ENCODE measurements around the gene CNN2. TPM values are rescaled to one million over a fixed set of nuclear protein-coding genes. Genes with fewer than 3 reads are reported as not detected.

CNN2 gene
- total RNA-seq, 1 donor from 2014 or later: 23.2 TPM

GRCh38 chr19:1076951-1077350 lies 50.5 kb downstream of the CNN2 start:
- ATAC-seq (peak; percentile 45), DNase-seq (ENCODE audit: low spot score) (no peak)

GRCh38 chr19:1079566-1080111 lies 53.2 kb downstream of the CNN2 start:
- ATAC-seq: no peak
- DNase-seq (ENCODE audit: low spot score): no peak

- no peak for DNase-seq (ENCODE audit: low spot score)
- ATAC-seq: no peak
Measured at GRCh38 chr19:1080360-1081161, 54.2 kb downstream of the CNN2 start.

GRCh38 chr19:1081301-1082164 lies 55.1 kb downstream of the CNN2 start:
- DNase-seq (ENCODE audit: low spot score) (no peak), ATAC-seq (peak; percentile 33)

GRCh38 chr19:1082165-1082927 lies 55.9 kb downstream of the CNN2 start:
- DNase-seq (ENCODE audit: low spot score) (peak; percentile 84), ATAC-seq (peak; percentile 75)

DNA sequence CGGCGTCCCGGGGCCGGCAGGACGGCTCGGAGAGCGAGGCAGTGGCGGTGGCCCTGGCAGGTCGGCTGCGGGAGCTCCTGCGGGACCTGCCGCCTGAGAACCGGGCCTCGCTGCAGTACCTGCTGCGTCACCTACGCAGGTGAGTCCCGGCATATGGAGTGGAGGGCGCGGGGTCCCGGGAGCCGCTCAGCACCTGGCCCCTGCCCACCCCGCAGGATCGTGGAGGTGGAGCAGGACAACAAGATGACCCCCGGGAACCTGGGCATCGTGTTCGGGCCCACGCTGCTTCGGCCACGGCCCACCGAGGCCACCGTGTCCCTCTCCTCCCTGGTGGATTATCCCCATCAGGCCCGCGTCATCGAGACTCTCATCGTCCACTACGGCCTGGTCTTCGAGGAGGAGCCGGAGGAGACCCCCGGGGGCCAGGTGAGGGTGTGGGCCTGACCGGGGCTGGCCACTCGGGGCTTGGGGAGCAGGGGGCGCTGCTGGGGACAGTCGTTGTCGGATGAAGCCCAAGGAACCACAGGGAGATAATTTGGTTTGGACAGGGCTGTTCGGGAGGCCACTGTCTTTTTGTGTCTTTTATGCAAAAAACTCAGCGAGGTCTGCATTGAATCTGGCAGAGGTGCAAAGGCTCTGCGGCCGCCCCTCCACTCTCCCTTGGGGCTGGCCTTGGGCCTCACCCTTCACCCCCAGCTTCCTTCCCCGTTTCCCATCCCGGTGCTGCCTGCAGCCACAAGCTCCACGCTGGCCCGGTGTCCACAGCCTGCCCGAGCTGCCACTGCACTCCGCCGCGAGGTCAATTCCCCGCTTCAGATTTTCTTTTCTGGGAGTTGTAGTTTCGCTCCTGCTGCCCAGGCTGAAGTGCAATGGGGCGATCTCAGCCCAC lies 56.8 kb downstream of the CNN2 start:
- DNase-seq (ENCODE audit: low spot score) (no peak), ATAC-seq (no peak)

DNA sequence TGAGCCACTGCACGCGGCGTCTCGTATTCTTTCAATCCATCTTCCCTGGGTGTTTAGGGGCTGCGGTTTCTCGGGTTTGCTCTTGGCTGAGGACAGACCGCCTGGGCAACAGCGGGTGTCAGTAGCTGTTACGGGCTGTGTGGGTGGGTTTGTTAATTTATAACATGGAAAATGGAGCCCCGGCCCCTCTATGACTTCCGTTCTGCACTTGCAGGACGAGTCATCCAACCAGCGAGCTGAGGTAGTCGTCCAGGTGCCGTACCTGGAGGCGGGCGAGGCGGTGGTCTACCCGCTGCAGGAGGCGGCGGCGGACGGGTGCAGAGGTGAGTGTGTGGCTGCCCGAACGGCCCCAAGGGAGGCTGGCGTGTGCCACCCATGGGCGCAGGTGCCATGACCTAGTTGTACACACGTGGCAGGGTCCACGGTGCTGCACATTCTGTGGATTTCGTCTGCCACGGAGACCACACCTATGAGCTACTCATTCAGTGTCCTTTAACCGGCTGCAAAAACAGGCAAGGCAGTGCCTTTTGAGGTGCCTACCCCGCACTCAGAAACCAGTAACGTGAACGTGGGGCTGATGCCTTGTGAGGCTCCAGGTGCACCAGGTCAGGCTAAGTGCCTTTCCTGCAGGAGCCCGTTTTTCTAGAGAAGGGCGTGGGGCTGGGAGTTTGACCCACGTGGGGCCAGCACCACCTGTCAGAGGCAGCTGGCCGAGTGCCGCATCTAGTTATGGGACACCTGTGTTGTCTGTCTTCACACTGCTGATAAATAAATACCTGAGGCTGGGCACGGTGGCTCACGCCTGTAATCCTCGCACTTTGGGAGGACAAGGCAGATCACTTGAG lies 57.8 kb downstream of the CNN2 start:
- DNase-seq (ENCODE audit: low spot score): no peak
- ATAC-seq: no peak

- DNase-seq (ENCODE audit: low spot score): no peak
- ATAC-seq: no peak
Measured at GRCh38 chr19:1085053-1085658, 58.7 kb downstream of the CNN2 start.

GRCh38 chr19:1085676-1086442 lies 59.5 kb downstream of the CNN2 start:
- DNase-seq (ENCODE audit: low spot score): no peak
- ATAC-seq: no peak

GRCh38 chr19:1086613-1087012 lies 60.2 kb downstream of the CNN2 start:
- DNase-seq (ENCODE audit: low spot score) (no peak), ATAC-seq (no peak)

DNA sequence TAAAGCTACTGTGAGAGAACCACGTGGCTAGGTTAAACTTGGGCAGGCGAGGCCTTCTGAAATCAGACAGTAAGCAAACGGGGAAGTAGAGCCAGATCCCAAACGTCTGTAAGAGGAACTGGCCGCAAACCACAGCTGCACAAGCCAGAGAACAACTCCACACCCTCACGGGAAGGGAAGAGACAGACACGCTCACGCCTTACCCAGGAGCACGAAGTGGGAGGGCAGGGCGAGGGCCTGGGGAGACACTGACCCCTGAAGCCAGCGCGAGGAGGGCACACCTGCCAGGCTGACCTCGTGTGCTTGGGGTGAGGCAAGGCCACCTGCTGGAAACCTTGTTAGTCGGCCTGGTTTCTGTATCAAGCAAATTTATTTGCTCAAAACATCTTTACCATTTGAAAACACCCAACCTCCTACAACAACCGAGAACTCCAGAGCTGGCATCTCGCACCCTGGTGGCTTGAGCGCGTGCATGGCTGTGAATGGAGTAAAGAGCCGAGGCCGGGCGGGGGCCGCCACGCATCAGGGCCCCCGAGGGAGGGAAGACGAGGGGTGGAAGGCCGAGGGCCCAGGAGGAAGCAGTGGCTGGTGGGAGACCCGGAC lies 61.5 kb downstream of the CNN2 start:
- DNase-seq (ENCODE audit: low spot score): no peak
- ATAC-seq: peak; percentile 7

DNA sequence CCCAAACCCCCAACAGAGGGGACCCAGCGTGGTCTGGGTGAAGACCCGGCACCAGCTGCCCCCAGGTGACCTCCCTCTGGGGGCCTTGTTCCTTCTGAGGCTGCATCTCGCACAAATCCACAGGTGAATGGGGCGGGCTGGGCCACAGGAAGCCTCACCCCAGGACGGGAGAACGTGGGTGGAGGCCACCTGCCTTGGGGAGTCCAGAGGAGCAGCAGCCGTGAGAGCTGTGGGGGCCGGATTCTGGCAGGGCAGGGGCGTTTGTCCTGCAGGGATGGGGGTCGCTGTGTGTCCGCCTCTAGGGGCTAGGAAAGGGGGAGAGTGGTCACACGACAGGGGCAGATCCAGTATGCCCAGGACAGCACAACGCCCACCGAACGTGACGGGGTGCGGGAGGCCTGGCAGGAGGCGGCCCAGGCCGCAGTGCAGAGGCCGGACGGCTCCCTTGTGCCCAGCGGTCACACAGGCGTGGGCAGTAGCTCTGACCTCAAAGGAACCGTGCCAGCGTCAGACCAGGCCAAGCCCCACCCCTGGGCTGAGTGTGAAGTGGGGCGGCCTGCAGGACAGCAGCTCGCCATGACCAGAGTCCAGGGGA lies 62.1 kb downstream of the CNN2 start:
- ATAC-seq (peak; percentile 41), DNase-seq (ENCODE audit: low spot score) (no peak)

Other genes with a start within 250 kb of the CNN2 start
- 115 TPM for gene PTBP1, start 229.2 kb upstream of the CNN2 start, total RNA-seq
- not detected for gene PLPPR3, start 204.7 kb upstream of the CNN2 start, total RNA-seq
- 0.60 TPM for gene AZU1, start 198.8 kb upstream of the CNN2 start, total RNA-seq
- gene PRTN3, start 185.6 kb upstream of the CNN2 start, total RNA-seq: 0.23 TPM
- gene ELANE, start 174.3 kb upstream of the CNN2 start, total RNA-seq: 0.58 TPM
- gene CFD, start 166.9 kb upstream of the CNN2 start, total RNA-seq: 6.1 TPM
- gene MED16, start 133.4 kb upstream of the CNN2 start, total RNA-seq: 36.3 TPM
- not detected for gene RNU6-9, start 133.1 kb upstream of the CNN2 start, total RNA-seq
- 20.9 TPM for gene R3HDM4, start 113.4 kb upstream of the CNN2 start, total RNA-seq
- not detected for gene KISS1R, start 109.3 kb upstream of the CNN2 start, total RNA-seq
- 3.6 TPM for gene ARID3A, start 100.6 kb upstream of the CNN2 start, total RNA-seq
- 34.7 TPM for gene WDR18, start 42.3 kb upstream of the CNN2 start, total RNA-seq
- not detected for gene GRIN3B, start 26.2 kb upstream of the CNN2 start, total RNA-seq
- gene TMEM259, start 5.5 kb upstream of the CNN2 start, total RNA-seq: 117 TPM
- gene RNU6-2, start 5.1 kb upstream of the CNN2 start, total RNA-seq: not detected
- 10.4 TPM for gene ABCA7, start 13.5 kb downstream of the CNN2 start, total RNA-seq
- gene ARHGAP45, start 40.6 kb downstream of the CNN2 start, total RNA-seq: 5.1 TPM
- 143 TPM for gene POLR2E, start 68.8 kb downstream of the CNN2 start, total RNA-seq
- gene GPX4, start 77.4 kb downstream of the CNN2 start, total RNA-seq: 247 TPM
- gene SBNO2, start 147.7 kb downstream of the CNN2 start, total RNA-seq: 22.6 TPM
- gene STK11, start 179.2 kb downstream of the CNN2 start, total RNA-seq: 33.1 TPM
- gene CBARP, start 211.4 kb downstream of the CNN2 start, total RNA-seq: 0.38 TPM
- 282 TPM for gene ATP5F1D, start 215.1 kb downstream of the CNN2 start, total RNA-seq
- 51.7 TPM for gene MIDN, start 222.0 kb downstream of the CNN2 start, total RNA-seq
- 125 TPM for gene CIRBP, start 242.7 kb downstream of the CNN2 start, total RNA-seq
- 48.0 TPM for gene FAM174C, start 248.9 kb downstream of the CNN2 start, total RNA-seq

All from left lobe of liver (tissue), 2 donors.